HG02973 (cell line): ENCODE data around the gene NPAS2.
A peak's percentile ranks its signal among the peaks of the same experiment; 100 is the strongest.

Source experiments
- ATAC-seq: cut with Tn5 transposase; IDR thresholded peaks from one replicate; pipeline ENCODE4 v1.9.1; 2021; ENCODE audit warnings: moderate library complexity; ENCODE audit not compliant: unreplicated experiment

Gene NPAS2

DNA sequence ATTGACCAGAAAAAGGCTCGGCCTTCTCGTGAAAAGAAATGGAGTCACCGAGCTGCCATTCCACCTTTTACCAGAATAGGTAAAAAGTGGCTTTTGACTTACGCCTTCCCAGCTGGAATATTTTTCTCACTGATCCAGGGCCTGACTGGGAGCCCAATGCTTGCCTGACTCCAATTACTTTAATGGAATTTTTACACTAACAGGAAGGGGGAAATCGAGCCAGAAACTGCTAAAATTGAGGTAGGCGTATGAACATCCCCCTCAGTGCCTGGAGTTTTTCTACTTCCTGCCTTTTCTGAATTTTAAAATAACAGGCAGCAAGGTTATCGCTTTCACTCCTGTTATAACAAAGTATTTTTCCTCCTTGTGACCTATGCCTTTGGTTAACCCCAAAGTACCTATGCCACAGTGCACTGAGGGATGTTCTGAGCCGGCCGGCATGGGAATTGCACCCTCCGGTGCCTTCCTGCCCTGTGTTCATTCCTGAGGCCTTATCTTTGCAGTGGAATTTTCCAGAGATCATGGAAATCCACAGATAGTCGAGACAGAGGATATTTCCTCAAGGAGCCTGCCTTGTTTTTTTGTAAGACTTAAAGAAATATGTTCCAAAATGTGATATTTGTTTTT, 163.9 kb downstream of the NPAS2 start:
- no peak for ATAC-seq

DNA sequence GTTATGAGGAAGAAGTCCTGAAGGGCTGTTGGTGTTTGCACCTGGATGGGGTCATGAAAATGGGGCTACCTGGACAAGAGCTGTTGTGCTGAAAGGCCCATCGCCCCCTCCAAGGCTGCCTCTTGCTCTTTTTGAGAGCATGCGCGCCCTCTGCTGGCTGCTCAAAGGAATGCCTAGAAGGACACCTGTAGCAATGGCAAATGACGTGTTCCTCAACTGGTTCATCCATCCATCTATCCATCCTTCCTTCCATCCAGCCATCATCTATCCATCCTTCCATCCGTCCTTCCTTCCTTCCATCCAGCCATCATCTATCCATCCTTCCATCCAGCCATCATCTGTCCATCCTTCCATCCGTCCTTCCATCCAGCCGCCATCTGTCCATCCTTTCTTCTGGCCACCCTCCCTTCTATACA, 165.0 kb downstream of the NPAS2 start:
- peak; percentile 58 for ATAC-seq

DNA sequence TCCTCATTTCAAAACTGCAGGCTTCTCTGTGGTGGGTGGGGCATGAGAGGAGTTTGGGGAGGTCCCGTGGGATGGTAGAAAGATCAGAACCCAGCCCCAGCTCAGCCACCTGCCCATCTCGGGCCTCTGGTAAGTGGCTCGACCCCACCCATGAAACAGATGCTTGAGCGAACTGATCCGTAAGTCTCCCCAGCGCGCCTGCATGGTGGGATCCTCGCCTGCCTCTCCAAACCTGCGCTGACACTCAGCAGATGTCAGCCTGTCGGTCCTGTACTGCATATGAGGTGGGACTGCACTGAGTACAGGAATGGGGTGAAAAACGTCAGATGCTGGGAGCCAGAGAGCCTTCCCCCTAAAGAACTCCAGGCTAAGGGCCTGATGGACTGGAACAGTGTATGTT, 166.2 kb downstream of the NPAS2 start:
- no peak for ATAC-seq

DNA sequence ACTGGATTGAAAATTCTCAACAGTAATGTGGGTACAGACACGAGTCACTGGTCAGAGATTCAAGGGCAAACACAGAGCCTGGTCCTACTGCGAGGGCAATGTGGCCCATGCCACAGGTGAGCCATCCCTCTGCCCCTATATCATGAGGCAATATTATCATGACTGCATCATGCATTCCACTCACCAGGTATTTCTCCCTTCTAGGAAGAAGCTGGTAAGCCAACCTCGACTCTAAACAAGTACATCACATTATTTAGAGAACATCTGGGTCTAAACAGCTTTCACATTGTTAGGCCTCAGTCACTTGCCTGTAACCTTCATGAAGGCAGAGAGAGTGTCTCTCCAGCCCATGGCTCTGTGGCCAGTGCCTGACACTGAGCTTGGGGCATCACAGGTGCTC, 167.6 kb downstream of the NPAS2 start:
- ATAC-seq: no peak

DNA sequence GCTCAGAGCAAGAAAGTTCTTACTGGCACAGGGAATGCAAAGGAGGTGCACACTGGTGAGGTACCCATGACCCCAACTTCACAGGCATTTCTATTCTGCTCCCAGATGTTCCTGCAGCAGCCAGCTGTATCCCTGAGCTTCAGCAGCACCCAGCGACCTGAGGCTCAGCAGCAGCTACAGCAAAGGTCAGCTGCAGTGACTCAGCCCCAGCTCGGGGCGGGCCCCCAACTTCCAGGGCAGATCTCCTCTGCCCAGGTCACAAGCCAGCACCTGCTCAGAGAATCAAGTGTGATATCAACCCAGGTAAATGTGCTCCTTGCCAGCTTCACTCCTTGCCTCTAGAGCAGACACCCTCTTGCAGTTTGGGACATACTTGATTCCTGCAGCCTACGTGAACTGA, 168.0 kb downstream of the NPAS2 start:
- ATAC-seq: no peak

DNA sequence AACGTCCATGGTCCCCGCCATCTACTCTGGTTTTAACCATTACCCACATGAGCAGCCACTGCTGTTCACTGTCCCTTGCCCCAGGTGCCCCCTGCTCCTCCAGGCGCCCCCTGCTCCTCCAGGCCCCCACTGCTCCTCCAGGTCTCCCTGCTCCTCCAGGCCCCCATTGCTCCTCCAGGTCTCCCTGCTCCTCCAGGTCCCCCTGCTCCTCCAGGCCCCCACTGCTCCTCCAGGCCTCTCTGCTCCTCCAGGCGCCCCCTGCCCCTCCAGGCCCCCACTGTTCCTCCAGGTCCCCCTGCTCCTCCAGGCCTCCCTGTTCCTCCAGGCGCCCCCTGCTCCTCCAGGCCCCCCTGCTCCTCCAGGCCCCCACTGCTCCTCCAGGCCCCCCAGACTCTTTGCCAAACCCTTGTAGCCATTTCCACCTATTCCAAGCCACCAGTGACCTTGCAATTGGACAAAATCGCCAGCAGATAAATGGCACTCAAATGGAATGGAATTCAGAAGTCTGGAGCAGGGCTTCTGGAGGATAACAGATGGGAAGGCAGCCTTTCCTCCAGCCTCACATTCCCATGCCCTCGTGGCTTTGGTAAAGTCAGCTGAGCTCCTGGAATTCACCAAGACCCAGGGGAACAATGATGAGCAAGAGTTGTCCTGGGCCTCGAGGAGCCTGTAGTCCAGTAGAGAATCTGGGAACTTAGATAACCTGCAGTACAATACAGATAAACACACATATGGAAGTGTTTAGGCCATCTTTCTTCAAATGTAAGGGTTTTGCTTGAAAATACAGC, 168.9 kb downstream of the NPAS2 start:
- no peak for ATAC-seq

DNA sequence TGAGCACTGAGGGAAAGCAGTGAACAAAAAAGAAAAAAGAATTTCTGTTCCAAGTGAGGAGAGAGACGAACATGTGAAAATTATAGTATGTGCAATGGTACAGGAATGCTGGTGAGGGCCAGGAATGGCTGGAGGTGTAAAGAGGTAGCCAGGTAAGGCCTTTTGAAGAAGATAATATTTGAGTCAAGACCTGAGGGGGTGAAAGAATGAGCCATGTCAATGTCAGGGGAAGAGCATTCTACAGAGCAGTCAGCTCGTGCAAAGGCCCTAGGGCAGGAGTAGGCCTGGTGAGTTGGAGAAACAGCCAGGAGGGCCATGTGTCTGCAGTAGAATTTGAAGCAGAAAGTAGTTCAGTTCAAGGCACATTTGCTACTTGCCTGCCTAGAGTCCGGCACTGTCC, 169.7 kb downstream of the NPAS2 start:
- ATAC-seq: no peak

DNA sequence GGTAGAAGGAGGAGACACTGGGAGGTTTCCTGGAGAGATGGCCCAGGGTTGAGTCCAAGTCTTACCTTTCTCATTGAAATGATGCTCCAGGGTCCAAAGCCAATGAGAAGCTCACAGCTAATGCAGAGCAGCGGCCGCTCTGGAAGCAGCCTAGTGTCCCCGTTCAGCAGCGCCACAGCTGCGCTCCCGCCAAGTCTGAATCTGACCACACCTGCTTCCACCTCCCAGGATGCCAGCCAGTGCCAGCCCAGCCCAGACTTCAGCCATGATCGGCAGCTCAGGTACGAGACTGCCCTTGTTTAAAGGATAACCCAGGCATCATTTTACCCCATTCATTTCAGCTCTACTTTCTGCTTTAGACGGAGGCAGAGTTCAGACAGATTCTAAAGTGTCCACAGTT, 170.2 kb downstream of the NPAS2 start:
- ATAC-seq: no peak

DNA sequence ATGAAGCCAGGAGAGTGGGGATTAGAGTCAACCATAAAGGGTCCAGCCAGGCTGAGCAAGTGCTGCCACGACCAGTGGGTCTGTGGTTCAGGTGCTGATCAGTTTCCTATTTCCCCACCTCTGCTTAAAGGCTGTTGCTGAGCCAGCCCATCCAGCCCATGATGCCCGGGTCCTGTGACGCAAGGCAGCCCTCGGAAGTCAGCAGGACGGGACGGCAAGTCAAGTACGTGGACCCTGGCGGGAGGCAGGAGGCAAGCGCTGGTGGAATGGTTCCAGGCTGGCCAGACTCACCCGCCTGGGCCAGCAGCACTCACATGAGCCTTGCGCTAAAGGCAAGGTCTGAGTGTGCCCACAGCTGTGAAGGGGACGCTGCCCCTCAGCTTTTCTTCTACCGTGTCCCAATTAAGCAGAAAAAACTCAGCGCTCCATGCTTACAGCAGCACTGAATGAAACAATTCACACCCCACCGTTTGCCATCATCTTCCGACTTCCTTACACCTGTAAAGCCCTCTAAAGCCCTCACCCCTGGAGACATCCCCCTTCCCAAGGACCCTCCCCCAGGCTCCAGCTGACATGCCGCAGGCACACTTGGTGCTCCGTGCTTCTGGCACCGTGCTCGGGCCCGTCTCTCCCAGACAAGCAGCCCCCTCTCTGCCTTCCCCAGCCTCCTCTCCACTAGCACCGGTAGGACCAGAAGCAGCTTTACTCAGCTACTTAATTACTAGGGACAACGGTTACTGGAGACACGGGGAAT, 170.9 kb downstream of the NPAS2 start:
- ATAC-seq: no peak

DNA sequence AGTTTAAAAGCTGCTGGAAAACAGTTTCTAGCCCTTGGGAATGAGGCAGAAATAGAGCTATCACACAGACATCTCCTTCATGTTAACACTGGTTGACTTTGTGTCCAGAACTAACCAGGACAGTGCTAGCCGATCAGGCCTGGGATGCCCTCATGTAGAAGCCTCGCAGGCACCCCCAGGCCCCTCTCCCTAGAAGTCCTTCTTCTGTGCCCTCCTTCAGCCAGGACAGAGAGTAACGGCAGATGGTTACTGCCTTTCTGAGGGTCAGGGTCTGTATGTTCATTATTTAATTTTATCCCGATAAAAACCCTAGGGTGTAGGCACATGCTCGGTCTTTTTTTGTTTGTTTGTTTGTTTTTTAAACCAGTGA, 171.4 kb downstream of the NPAS2 start:
- ATAC-seq: no peak

DNA sequence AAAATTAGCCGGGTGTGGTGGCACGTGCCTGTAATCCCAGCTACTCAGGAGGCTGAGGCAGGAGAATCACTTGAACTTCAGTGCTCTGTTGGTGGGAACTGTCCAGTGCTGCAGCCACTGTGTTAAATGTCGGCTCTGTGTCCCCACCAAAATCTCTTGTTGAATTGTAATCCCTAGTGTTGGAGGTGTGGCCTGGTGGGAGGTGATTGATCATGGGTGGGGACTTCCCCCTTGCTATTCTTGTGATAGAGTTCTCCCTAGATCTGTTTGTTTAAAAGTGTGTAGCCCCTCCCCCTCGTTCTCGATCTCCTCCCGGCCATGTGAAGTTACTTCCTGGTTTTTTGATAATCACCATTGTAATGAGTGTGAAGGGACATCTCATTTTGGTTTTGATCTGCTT, 172.3 kb downstream of the NPAS2 start:
- no peak for ATAC-seq

DNA sequence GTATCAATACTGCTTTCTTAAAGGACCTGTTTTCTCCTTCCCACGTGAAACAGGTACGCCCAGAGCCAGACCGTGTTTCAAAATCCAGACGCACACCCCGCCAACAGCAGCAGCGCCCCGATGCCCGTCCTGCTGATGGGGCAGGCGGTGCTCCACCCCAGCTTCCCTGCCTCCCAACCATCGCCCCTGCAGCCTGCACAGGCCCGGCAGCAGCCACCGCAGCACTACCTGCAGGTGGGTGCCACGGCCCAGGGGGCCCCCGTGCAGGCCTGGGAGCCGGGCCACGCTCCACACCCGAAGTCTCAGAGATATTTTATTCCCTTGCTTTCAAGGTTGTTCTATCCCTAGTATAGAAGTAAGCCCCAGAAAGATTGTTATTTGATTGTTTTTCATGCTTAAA, 173.4 kb downstream of the NPAS2 start:
- ATAC-seq: no peak

DNA sequence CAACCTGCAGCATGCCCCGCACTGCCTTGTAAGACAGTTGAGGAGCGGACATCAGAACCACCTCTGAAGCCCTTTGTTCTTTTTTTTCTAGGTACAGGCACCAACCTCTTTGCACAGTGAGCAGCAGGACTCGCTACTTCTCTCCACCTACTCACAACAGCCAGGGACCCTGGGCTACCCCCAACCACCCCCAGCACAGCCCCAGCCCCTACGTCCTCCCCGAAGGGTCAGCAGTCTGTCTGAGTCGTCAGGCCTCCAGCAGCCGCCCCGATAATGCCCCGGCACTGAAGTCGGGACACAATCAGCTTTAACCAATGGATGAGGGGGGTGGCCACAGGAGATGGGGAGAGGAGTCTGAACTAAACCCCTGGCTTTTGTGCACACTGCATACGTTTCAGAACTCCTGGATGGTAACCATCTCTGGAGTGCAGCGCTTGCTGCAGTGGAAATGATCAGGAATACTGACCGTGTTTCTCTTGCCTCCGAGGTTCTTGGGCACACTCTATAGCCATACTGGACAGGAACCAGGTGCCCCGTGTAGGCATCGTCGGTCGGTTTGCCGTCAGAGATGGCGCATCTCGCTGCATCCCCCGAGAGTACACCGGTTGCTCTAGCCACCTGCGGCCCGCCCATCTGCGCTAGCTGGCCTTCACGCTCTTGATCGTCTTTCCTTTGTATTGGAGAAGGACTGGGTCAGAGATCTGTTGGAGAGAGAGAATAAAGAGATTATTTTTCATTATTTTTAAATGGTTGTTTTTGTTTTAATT, 175.6 kb downstream of the NPAS2 start:
- no peak for ATAC-seq

DNA sequence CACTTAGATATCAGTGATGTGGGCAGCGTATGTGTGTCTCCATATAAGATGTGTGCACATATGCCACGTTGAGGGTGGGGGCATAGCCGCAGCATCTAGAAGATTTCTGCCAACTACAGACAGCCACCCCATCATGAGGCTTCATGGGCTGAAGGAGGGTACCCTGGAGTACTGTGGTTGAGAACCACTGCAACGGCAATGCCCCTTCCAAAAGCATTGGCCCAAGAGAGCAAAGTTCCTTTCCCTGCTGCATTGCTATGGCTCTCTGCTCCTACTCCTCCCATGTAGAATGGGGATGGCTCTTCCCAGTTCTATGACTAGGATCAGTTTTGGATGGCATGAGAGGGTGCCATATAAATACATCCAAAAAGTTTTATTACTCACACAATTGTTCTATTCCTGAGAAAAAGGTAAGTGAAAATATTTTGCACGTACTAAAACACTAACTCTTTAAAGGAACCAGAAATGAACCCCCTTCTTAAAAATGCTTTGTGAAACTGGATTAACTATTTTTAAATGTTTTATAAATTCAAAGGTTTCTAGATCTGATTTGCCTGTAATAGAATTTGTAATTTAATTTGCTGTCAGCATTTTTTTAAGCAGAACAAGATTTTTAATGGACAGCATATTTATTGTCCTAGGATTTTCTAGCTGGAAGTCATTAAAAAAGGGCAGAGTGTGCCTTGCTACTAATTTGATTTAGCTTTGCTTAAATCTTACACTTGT, 177.7 kb downstream of the NPAS2 start:
- ATAC-seq: no peak

DNA sequence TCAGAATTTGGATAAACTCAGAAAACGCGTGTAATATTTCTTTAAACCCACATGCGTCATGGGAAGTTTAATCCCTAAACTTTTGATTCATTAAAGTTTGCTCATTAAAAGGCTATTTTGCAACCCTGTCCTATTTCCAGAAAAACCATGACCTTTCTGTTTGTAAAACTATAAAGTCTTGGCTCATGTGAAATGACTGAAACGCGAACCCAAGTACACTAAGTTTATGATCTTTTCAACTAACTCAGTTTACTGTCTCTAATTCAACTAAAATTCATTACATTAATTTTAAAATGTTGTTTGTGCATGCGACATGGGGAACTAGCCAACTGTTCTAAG, 178.3 kb downstream of the NPAS2 start:
- ATAC-seq: no peak

DNA sequence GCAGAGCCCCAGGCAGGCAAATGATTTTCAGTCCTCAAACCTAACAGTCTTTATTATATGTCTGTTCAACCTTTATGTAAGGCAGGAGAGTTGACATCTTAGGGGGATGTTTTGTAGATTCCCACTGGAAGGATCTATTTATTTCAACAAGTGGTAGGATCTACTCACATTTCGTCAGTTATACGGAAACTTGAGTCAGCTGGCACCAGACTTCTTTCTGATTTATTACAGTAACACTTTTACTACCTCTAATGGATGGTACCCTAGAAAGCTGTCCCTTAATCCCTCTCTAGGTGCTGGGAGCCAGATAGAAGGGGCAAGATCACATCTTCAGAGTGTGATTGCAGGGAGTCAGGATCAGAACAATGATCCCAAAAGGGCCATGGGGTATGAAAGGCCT, 180.1 kb downstream of the NPAS2 start:
- no peak for ATAC-seq

DNA sequence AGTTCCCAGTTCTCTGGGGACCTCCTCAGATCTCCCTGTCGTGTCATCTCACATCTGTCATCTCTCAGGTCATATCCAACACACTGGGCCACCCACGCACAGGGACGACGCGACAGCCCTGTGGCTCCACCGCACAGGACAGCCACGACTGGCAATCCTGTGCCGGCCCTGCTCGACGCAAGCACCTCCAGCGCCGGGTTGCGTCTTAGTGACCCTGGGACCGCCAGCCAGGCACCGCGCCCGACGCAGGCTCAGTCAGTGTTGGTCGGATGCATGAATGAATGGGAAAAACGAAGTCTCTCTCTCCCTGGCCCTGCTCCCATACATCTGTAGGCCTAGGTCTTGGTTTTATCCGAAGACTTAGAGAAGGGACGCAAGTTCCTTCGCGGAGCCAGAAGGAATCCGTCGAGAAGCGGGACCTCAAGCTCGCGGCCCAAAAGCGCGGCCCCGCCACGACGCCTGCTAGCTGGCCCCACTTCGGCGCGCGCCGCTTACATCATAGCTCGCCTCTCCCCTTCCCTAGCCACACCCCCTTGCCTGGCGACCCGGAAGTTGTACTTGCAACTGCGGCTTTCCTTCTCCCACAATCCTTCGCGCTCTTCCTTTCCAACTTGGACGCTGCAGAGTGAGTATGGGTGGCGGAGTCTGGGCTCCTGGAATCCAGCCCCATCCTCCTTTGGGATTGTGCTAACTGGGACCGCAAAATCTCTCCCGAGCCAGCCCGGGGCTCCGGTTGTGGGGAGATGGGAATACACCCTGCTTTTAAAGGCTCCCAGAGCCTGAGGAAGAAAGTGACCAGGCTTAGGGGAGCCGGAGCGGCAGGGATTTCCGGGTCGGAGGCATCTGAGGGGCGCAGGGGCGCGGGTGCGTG, 182.0 kb downstream of the NPAS2 start, which contains the start of gene RPL31:
Gene RPL31, plus strand, starts transcription at position 599 of the 871 bp plus-strand sequence. CDS start 413 bp downstream, outside the sequence.
- peak; percentile 93 for ATAC-seq

DNA sequence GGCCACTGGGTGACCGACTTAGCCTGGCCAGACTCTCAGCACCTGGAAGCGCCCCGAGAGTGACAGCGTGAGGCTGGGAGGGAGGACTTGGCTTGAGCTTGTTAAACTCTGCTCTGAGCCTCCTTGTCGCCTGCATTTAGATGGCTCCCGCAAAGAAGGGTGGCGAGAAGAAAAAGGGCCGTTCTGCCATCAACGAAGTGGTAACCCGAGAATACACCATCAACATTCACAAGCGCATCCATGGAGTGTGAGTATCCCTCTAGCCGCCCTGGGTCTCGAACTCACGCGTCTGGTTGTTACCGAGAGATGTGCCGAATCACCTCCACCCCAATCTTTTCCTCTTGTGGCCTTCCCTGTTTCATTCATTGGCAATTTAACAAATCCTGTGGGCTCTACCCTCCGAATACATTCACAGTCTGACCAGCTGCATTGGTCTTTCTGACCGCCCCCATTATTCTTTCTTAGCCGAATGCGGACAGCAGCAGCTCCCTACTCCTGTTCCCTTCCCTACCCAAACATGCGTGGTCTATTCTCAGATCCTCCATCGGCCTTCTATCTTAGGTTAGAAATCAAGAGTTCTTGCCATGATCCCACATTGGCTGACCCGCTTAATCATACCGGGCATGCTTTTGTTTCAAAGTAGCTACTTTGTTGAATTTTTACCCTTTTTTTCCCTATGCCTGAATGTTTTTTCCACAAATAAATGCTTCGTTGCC, 182.8 kb downstream of the NPAS2 start:
- peak; percentile 10 for ATAC-seq

DNA sequence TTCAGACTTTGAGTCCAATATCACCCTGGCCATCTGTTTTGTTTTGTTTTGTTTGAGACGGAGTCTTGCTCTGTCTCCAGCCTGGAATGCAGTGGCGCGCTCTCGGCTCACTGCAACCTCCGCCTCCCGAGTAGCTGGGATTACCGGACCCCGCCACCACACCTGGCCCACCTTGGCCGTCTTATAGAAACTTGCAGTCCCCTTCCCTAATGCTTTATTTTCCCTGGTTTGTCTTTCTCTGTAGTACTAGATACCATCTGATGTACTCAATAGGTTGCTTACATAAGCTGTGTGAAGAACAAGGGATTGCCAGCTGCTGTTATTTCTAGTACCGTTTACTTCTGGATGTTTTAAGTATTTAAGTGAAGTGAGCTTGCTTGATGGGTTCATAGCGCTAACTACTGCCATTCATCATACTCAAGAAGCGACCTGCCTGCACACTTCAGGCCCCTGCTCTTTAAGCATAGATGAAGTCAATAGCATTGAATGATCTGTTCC, 183.4 kb downstream of the NPAS2 start:
- no peak for ATAC-seq
